Type B pancreatic cell (in vitro differentiated cells): ENCODE data around the gene VASH1. TPM values are rescaled to one million over a fixed set of nuclear protein-coding genes. Genes with fewer than 3 reads are reported as not detected.

Experiments used
- DNase-seq: peaks from one replicate; pipeline ENCODE4 v3.0.0; 2021; ENCODE audit warnings: mixed read lengths; ENCODE audit not compliant: unreplicated experiment; ENCODE audit errors: extremely low spot score
- H3K27ac Mint-ChIP-seq: 2 replicates; pipeline ENCODE4 v1.8.0; 2021; ENCODE audit warnings: mild to moderate bottlenecking, mixed read lengths
- H3K27me3 Mint-ChIP-seq: 2 replicates; pipeline ENCODE4 v1.8.0; 2021; ENCODE audit warnings: mixed read lengths
- H3K36me3 Mint-ChIP-seq: 2 replicates; pipeline ENCODE4 v1.8.0; 2021; ENCODE audit warnings: mixed read lengths
- H3K4me1 Mint-ChIP-seq: one replicate; pipeline ENCODE4 v1.8.0; 2021; ENCODE audit warnings: mixed read lengths; ENCODE audit not compliant: unreplicated experiment
- H3K4me3 Mint-ChIP-seq: 2 replicates; pipeline ENCODE4 v1.8.0; 2021; ENCODE audit warnings: mild to moderate bottlenecking, mixed read lengths
- H3K9me3 Mint-ChIP-seq: 2 replicates; pipeline ENCODE4 v1.8.0; 2021; ENCODE audit warnings: mixed read lengths
- total RNA-seq: library from RNA; stranded (reverse); gene quantifications from 2 replicates; pipeline ENCODE4 v1.2.1, GENCODE V29; 2021; ENCODE audit warnings: low replicate concordance
- TF ChIP-seq, protein P1 (sequence below): fragments of 200-600 bp; sonication (generic); conservative IDR thresholded peaks from 2 replicates; pipeline ENCODE4 v1.5.0; 2021; ENCODE audit warnings: antibody characterized with exemption, mild to moderate bottlenecking

The VASH1 gene
- total RNA-seq, 1 donor from 2014 or later = 28.8 TPM

DNA sequence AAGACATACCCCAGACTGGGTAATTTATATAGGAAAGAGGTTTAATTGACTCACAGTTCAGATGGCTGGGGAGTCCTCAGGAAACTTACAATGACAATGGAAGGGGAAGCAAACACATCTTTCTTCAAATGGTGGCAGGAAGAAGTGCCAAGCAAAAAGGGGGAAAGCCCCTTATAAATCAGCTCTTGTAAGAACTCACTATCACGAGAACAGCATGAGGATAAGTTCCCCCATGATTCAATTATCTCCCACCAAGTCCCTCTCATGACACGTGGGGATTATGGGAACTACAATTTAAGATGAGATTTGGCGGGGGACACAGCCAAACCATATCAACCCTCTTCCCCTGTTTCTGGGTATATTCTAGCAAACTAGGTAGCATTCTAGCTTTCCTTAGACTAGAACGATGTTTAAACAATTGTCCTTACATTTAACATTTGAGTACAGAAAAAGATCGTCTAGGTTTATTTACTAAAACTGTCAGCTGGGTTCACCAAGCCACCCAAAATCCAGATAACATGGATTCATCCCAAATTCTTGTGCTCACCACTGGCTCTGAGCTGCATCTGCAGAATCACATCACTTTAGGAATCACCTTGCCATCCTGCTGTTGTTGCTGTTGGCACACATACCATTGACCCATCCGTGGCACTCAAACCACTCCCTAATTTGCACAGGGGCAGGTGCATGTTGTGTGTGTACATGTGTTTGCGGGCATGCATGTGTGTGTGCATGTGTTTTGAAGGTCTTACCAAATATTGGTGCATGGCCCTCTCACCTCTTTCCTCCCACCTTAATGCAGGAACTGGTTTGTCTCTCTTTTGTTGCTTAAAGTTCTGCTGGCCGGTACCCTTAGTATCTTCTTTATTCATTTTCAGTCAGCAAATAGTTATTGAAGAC, 36.4 kb upstream of the VASH1 start:
- DNase-seq = no peak
- TF ChIP-seq, protein P1, sequence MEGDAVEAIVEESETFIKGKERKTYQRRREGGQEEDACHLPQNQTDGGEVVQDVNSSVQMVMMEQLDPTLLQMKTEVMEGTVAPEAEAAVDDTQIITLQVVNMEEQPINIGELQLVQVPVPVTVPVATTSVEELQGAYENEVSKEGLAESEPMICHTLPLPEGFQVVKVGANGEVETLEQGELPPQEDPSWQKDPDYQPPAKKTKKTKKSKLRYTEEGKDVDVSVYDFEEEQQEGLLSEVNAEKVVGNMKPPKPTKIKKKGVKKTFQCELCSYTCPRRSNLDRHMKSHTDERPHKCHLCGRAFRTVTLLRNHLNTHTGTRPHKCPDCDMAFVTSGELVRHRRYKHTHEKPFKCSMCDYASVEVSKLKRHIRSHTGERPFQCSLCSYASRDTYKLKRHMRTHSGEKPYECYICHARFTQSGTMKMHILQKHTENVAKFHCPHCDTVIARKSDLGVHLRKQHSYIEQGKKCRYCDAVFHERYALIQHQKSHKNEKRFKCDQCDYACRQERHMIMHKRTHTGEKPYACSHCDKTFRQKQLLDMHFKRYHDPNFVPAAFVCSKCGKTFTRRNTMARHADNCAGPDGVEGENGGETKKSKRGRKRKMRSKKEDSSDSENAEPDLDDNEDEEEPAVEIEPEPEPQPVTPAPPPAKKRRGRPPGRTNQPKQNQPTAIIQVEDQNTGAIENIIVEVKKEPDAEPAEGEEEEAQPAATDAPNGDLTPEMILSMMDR = no peak
- H3K4me1 Mint-ChIP-seq = peaks cover 7% of the 10 kb centered on the region
- no peak overlapping the region for H3K4me3 Mint-ChIP-seq
- no peak overlapping the region for H3K27ac Mint-ChIP-seq
- H3K9me3 Mint-ChIP-seq = no peaks in the 10 kb centered on the region
- peaks cover 17% of the 10 kb centered on the region for H3K27me3 Mint-ChIP-seq
- no peaks in the 10 kb centered on the region for H3K36me3 Mint-ChIP-seq

DNA sequence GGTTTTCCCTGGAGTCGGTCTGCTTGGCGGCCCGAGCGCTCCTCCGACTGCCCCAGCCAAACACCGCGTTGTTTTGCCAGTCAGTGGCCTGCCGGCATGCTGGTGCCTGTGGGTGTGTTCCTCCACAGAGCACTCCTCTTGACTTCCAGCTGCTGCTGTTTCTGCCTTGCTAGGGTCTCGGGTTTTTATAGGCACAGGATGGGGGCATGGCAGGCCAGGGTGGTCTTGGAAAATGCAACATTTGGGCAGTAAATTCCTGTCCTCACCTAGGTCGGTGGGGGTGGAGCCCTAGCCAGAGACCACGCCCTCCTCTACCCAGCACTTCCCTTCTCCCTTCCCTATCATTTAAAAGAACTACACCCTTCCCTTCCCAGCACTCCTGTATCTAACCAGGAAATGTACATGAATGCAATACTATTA, 34.7 kb upstream of the VASH1 start:
- H3K4me1 Mint-ChIP-seq = no peaks in the 10 kb centered on the region
- no peaks in the 10 kb centered on the region for H3K36me3 Mint-ChIP-seq
- TF ChIP-seq, protein P1 = no peak
- no peak overlapping the region for H3K27ac Mint-ChIP-seq
- no peak for DNase-seq
- no peak overlapping the region for H3K4me3 Mint-ChIP-seq
- H3K27me3 Mint-ChIP-seq = peaks cover 20% of the 10 kb centered on the region
- H3K9me3 Mint-ChIP-seq = no peaks in the 10 kb centered on the region

DNA sequence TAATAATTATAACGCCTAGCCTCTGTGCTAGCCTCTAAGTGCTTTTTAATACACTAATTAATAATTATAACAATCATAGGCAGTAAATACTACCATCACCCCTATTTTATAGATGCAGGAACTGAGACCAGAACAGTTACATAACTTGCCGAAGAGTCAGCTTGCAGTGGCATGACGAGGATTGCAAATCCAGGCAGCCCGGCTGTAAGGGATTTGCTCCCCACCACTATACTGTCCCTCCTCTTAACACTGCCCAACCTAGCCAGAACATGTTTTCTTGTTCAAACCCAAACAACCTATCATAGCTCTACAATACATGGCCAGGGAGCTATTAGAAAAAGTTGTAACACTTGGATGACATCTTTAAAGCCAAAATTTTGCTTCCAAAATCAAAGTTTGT, 33.9 kb upstream of the VASH1 start:
- H3K27ac Mint-ChIP-seq = no peak overlapping the region
- DNase-seq = no peak
- peaks cover 20% of the 10 kb centered on the region for H3K27me3 Mint-ChIP-seq
- no peak overlapping the region for H3K4me3 Mint-ChIP-seq
- TF ChIP-seq, protein P1 = no peak
- no peaks in the 10 kb centered on the region for H3K4me1 Mint-ChIP-seq
- H3K9me3 Mint-ChIP-seq = no peaks in the 10 kb centered on the region
- no peaks in the 10 kb centered on the region for H3K36me3 Mint-ChIP-seq

DNA sequence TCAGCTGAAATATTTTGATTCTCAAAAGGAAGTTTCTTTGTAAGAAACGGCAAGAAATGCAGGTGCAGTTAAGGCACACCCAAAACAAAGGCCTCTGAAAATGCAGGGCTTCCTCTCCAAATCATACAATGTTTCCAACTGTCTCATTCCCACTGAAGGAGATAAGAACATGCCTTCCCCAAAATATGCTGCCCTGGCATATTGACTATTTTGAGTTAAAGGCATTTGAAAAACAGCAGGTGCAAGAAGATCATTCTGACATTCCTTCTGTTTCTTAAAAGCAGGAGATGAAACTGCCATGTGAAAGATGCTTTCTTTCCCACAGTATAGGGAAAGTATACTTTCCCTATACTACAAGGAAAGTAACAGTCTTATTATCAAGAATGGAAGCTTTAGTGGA, 33.4 kb upstream of the VASH1 start:
- Mint-ChIP-seq H3K4me3 (no peak overlapping the region), H3K27me3 (peaks cover 20% of the 10 kb centered on the region), H3K27ac (no peak overlapping the region), H3K9me3 (no peaks in the 10 kb centered on the region), H3K4me1 (no peaks in the 10 kb centered on the region), H3K36me3 (no peaks in the 10 kb centered on the region)
- TF ChIP-seq, protein P1 = no peak
- DNase-seq = no peak

DNA sequence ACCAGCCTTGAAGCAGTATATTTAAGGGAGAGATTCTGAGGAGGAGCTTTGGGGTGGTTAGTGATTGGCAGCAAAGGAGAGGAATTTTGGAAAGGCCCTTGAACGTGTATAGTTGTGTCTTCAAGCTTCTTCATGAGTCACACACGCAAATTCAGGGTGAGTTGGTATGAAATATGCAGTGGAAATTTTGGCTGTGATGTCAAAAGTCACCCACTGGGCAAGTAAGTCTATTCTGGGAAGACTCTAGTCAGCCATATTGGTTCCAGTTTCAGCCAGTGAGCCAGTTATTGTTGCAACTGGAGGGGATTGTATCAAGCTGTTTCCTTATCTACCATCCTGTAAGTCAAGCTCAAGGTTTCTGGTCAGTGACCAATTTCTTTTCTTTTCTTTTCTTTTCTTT, 32.0 kb upstream of the VASH1 start:
- DNase-seq = no peak
- no peaks in the 10 kb centered on the region for H3K9me3 Mint-ChIP-seq
- TF ChIP-seq, protein P1 = no peak
- H3K27me3 Mint-ChIP-seq = peaks cover 14% of the 10 kb centered on the region
- H3K36me3 Mint-ChIP-seq = no peaks in the 10 kb centered on the region
- no peaks in the 10 kb centered on the region for H3K4me1 Mint-ChIP-seq
- H3K27ac Mint-ChIP-seq = no peak overlapping the region
- no peak overlapping the region for H3K4me3 Mint-ChIP-seq
